Raji (cell line): ENCODE measurements around the gene CRYBG1.
A peak's percentile ranks its signal among the peaks of the same experiment; 100 is the strongest.

Experiments used
- POLR2A ChIP-seq: IDR thresholded peaks from 2 replicates; pipeline ENCODE4 v1.6.1; 2011; ENCODE audit warnings: low read depth, low read length, control low read depth; ENCODE audit not compliant: insufficient read depth

CRYBG1 gene

GRCh38 chr6:106360410-106360988, at the start of gene CRYBG1:
CRYBG1 (plus strand) TSS chr6:106360717; CDS start chr6:106360909, 192 bp downstream.
- no peak for TF ChIP-seq POLR2A

- TF ChIP-seq POLR2A: no peak
Measured at GRCh38 chr6:106315765-106316374, 44.6 kb upstream of the CRYBG1 start.

- no peak for TF ChIP-seq POLR2A
Measured at GRCh38 chr6:106316375-106316766, 44.1 kb upstream of the CRYBG1 start.

GRCh38 chr6:106318061-106318460, 42.5 kb upstream of the CRYBG1 start:
- no peak for TF ChIP-seq POLR2A

- TF ChIP-seq POLR2A: no peak
Measured at GRCh38 chr6:106318851-106319250, 41.7 kb upstream of the CRYBG1 start.

GRCh38 chr6:106321940-106322339, 38.6 kb upstream of the CRYBG1 start:
- no peak for TF ChIP-seq POLR2A

- no peak for TF ChIP-seq POLR2A
Measured at GRCh38 chr6:106324726-106325335, 35.7 kb upstream of the CRYBG1 start.

GRCh38 chr6:106325336-106326178, 35.0 kb upstream of the CRYBG1 start, which contains the start of gene ATG5:
ATG5 (minus strand) TSS chr6:106325760; CDS start chr6:106316208, 9,552 bp downstream.
- peak; percentile 87 for TF ChIP-seq POLR2A

GRCh38 chr6:106334646-106335448, 25.7 kb upstream of the CRYBG1 start:
- TF ChIP-seq POLR2A: no peak

- no peak for TF ChIP-seq POLR2A
Measured at GRCh38 chr6:106339334-106340029, 21.0 kb upstream of the CRYBG1 start.

GRCh38 chr6:106347219-106347618, 13.3 kb upstream of the CRYBG1 start:
- TF ChIP-seq POLR2A: no peak

GRCh38 chr6:106356378-106356777, 4.1 kb upstream of the CRYBG1 start:
- TF ChIP-seq POLR2A: no peak

GRCh38 chr6:106359959-106360409, 533 bp upstream of the CRYBG1 start:
- TF ChIP-seq POLR2A: no peak

GRCh38 chr6:106360989-106361430, 493 bp downstream of the CRYBG1 start:
- TF ChIP-seq POLR2A: no peak
